Pancreas (tissue), 10 donors: Measurements from ENCODE around the gene RIMS4. TPM values are rescaled to one million over a fixed set of nuclear protein-coding genes. Genes with fewer than 3 reads are reported as not detected.

Source experiments
- ATAC-seq, 4 donors: fragments of 200-7000 bp; cut with Tn5 transposase; one replicate each; pipeline versions ENCODE4 v1.8.0 to v1.9.1; 2020; ENCODE audit warnings: mild to moderate bottlenecking in 4 of 4, moderate library complexity in 4 of 4
- DNase-seq, 6 donors: peaks; one replicate each; pipeline ENCODE4 v3.0.0-alpha.2; 2020
- FAIRE-seq: peaks from 2 replicates; lab custom pipeline; 2012; peaks lifted over from hg19 to GRCh38; lab: Jason Lieb, UNC
- H3K27ac ChIP-seq, 4 donors: fragments of 200-600 bp; sonication (generic); 1 replicate in 3 of 4; 2 replicates in 1 of 4; pipeline versions ENCODE4 v1.5.0 to v1.8.0; 2020
- H3K27me3 ChIP-seq, 4 donors: fragments of 200-600 bp; one replicate each; pipeline ENCODE4 v1.8.0; 2021
- H3K36me3 ChIP-seq, 3 donors: fragments of 200-600 bp; sonication (generic) in 1 of 3; one replicate each; pipeline versions ENCODE4 v1.5.0 to v1.8.0; 2020 to 2021
- H3K4me1 ChIP-seq, 3 donors: fragments of 200-600 bp; one replicate each; pipeline ENCODE4 v1.8.0; 2021
- H3K4me3 ChIP-seq, 4 donors: fragments of 200-600 bp; sonication (generic) in 2 of 4; one replicate each; pipeline versions ENCODE4 v1.5.0 to v1.8.0; 2020 to 2021
- H3K9me3 ChIP-seq, 4 donors: fragments of 200-600 bp; one replicate each; pipeline ENCODE4 v1.8.0; 2021
- WGBS, 2 donors: extraction: QIAGEN DNeasy Blood & Tissue Kit; methylation state at CpG; one replicate each; pipeline ENCODE4 v1.1.7; 2013; 5-methylcytosine and 5-hydroxymethylcytosine counted together
- intact Hi-C, 3 donors: fragments of 100-400 bp; cut with DNase I; formaldehyde crosslinking; loops; one replicate each; pipeline versions ENCODE4 v1.11.1 to v1.14.2; 2022
- polyA plus RNA-seq, 2 donors: library from polyadenylated mRNA; stranded (reverse); fragments of 200-250 nt; gene quantifications; one replicate each; pipeline ENCODE4 v1.2.3, GENCODE V29; 2013
- total RNA-seq, 6 donors: library from RNA; stranded (reverse); fragmentation: NEBNext Ultra II Directional in 4 of 6; extraction: Animal tissue kit (Norgen Biotek cat#: 25700) in 4 of 6; gene quantifications; one replicate each; pipeline versions ENCODE4 v1.2.1 to v1.2.4, GENCODE V29; 2021 to 2023
- TF ChIP-seq, protein P1 (sequence below), 4 donors: fragments of 200-600 bp; sonication (generic) in 3 of 4; IDR thresholded peaks; one replicate each; pipeline versions ENCODE4 v1.5.0 to v1.8.0; 2021; ENCODE audit warnings: antibody characterized with exemption in 4 of 4
- donor health status: healthy with polysubstance abuse.
- donor health status: DM: no; HTN: no; CAD: no; lungs with moderate emphysema.
- donor health status: DM: no; HTN: no; CAD: no.
- donor health status: control.
- donor health status: control.
- donor health status: Bipolar disorder and iron deficiency.
- donor health status: DM: yes; HTN: yes; CAD: no.
- donor health status: DM: no; HTN: no; CAD: no.
- donor health status: DM: no; HTN: no; CAD: no.
- donor health status: DM: yes; HTN: yes; CAD: no.

RIMS4 gene
- total and polyA plus RNA-seq, 8 donors: 0.03 to 0.20 (median 0.08) TPM; not detected in 1

DNA sequence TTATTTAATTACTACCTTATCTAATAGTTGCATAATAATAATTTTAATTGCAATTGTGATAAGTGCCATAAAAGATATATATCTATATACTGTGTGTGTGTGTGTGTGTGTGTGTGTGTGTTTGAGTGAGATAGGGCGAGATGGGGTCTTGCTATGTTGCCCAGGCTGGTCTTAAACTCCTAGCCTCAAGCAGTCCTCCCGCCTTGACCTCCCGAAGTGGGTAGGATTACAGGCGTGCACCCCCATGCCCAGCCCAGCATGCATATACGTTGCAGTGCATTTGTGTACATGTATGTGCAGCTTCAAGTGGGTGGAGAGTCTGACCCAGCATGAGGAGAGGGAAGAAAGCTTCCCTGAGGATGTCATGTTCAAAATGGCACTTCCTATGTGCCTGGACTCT, 4.6 kb upstream of the RIMS4 start:
- ATAC-seq (no peak), DNase-seq (no peak), FAIRE-seq (no peak)
- Histone ChIP-seq H3K27me3 (peaks cover 0 to under 1% (median 0%) of the 10 kb centered on the region in 4 donors), H3K4me1 (no peaks in the 10 kb centered on the region), H3K27ac (no peak overlapping the region), H3K9me3 (peaks cover 0 to 3% (median 0%) of the 10 kb centered on the region in 4 donors), H3K4me3 (no peak overlapping the region), H3K36me3 (no peaks in the 10 kb centered on the region)
- TF ChIP-seq, protein P1, sequence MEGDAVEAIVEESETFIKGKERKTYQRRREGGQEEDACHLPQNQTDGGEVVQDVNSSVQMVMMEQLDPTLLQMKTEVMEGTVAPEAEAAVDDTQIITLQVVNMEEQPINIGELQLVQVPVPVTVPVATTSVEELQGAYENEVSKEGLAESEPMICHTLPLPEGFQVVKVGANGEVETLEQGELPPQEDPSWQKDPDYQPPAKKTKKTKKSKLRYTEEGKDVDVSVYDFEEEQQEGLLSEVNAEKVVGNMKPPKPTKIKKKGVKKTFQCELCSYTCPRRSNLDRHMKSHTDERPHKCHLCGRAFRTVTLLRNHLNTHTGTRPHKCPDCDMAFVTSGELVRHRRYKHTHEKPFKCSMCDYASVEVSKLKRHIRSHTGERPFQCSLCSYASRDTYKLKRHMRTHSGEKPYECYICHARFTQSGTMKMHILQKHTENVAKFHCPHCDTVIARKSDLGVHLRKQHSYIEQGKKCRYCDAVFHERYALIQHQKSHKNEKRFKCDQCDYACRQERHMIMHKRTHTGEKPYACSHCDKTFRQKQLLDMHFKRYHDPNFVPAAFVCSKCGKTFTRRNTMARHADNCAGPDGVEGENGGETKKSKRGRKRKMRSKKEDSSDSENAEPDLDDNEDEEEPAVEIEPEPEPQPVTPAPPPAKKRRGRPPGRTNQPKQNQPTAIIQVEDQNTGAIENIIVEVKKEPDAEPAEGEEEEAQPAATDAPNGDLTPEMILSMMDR (IDR thresholded peaks at IDR 0.05): no peak
- intact Hi-C loops: no loop called here
- WGBS, 2 donors: 74 to 83% methylated on average over 5 of the region's 5 CpGs

DNA sequence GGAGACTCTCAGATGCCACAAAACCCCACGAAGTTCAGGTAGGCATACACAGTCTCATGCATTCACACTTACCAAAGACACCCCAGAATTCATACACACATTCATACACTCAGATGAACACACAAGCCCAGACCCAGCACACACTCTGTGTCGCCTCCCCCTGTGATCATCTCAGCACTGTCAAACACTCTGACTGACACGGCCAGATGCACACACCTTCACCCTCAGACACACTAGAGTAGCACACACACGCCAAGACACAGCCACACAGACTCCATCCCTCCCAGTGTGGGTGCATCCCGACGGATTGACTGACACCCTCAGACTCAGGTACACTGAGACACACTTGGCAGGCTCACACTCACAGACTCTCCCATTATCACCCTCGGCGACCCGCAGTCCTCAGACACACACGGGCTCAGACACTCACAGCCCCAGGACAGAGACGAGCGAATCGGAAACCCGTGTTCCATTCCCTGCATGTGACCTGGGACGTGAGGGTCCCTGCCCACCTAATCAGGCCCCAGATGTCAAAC, 872 bp upstream of the RIMS4 start:
- DNase-seq (no peak), FAIRE-seq (no peak), ATAC-seq (no peak)
- Histone ChIP-seq H3K4me1 (no peaks in the 10 kb centered on the region), H3K36me3 (no peaks in the 10 kb centered on the region), H3K9me3 (peaks cover 0 to 3% (median 0%) of the 10 kb centered on the region in 4 donors), H3K27ac (no peak overlapping the region), H3K27me3 (peaks cover 0 to 8% (median 0%) of the 10 kb centered on the region in 4 donors), H3K4me3 (no peak overlapping the region)
- 75 to 77% methylated on average over 15 of the region's 15 CpGs for WGBS, 2 donors
- TF ChIP-seq, protein P1 (IDR thresholded peaks at IDR 0.05): no peak
- intact Hi-C loops: no loop called here

DNA sequence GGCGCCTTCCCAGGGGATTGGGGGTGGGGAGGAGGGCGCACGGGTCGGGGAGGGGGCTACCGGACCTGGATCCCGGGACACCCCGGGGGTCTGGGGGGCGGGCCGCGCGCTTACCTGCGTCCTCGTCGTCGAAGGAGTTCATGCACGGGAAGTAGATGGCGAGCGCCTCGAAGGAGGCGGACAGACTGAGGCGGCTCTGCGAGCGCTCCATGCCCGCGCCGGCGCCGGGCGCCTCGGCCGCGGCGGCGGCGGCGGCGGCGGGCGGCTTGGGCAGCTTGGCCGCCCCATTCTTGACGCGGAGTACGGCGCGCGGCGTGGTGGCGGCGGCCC, 320 bp downstream of the RIMS4 start:
- TF ChIP-seq, protein P1 (IDR thresholded peaks at IDR 0.05): no peak
- intact Hi-C loops: no loop called here
- FAIRE-seq (no peak), DNase-seq (no peak), ATAC-seq (peak in 1 of 4 donors; percentile 12)
- no peak overlapping the region for H3K27ac ChIP-seq
- WGBS, 2 donors: 2% methylated on average over 23 to 49 of the region's 49 CpGs
- H3K27me3 ChIP-seq: peaks cover 0 to 8% (median 0%) of the 10 kb centered on the region in 4 donors
- peaks cover 0 to 3% (median 0%) of the 10 kb centered on the region in 4 donors for H3K9me3 ChIP-seq
- no peaks in the 10 kb centered on the region for H3K4me1 ChIP-seq
- H3K36me3 ChIP-seq: no peaks in the 10 kb centered on the region
- peak overlapping the region in 1 of 4 donors; percentile 24 for H3K4me3 ChIP-seq

DNA sequence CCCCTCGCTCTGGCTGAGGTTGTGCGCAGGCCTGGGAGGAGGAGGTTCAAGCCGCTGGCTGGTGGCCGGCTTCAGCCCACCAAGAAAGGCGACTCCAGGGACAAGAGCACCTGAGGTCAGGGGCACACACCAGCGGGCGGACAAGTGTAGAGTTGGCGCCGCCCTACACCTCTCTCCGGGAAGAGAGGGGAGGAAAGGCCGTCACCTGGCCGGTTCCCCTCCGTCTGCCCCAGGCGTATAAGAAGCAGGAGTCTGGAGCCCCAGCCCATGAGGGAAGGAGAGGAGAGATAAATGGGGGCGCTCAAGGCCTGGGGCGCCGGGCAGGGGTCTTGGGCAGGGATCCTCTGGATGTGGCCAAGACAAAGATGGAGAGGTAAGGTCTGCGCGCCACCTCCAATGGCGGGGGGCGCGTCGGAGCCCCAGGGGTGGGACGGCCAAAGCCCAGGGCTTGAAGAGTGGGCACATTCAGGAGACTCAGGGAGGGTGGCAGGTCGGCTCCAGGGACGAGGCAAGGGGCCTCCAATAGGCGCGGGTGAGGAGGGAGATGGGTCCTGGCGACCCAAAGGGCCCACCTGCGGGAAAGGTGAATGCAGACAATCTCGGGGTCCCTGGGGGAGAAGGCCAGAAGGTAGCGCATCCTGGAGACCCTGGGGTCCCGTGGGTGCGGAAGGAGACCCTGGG, 826 bp downstream of the RIMS4 start:
- no peak overlapping the region for H3K4me3 ChIP-seq
- H3K27ac ChIP-seq: no peak overlapping the region
- 10 to 11% methylated on average over 29 to 34 of the region's 34 CpGs for WGBS, 2 donors
- TF ChIP-seq, protein P1 (IDR thresholded peaks at IDR 0.05): no peak
- no peak for FAIRE-seq
- no peaks in the 10 kb centered on the region for H3K36me3 ChIP-seq
- H3K4me1 ChIP-seq: no peaks in the 10 kb centered on the region
- peaks cover 0 to 8% (median 0%) of the 10 kb centered on the region in 4 donors for H3K27me3 ChIP-seq
- no peak for DNase-seq
- ATAC-seq: no peak
- peaks cover 0 to 3% (median 0%) of the 10 kb centered on the region in 4 donors for H3K9me3 ChIP-seq
- intact Hi-C loops: no loop called here

DNA sequence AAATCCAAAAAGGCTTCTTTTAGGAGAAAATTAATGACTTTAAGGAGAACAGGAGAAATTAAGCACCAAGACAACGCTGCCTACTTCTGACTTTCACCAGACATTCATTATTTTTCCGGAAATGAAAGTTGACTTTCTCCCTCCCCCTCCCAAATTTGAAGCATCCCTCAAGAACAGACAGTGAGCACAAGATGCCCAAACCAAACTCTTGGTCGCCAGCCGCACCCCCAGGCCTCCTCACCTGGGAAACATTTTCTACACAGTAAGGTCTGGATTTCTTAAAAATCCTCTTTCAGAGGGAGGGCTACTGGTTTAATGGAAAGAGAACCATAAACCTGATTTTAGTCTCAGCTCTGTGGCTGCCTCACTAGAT, 2.7 kb downstream of the RIMS4 start:
- Histone ChIP-seq H3K27me3 (peaks cover 0 to 8% (median 0%) of the 10 kb centered on the region in 4 donors), H3K9me3 (peaks cover 0 to 3% (median 0%) of the 10 kb centered on the region in 4 donors), H3K4me1 (no peaks in the 10 kb centered on the region), H3K4me3 (no peak overlapping the region), H3K27ac (no peak overlapping the region), H3K36me3 (no peaks in the 10 kb centered on the region)
- intact Hi-C loops: no loop called here
- 72 to 89% methylated on average over 4 of the region's 4 CpGs for WGBS, 2 donors
- FAIRE-seq: no peak
- ATAC-seq: no peak
- DNase-seq: no peak
- TF ChIP-seq, protein P1 (IDR thresholded peaks at IDR 0.05): no peak
